HG03575 (cell line): ENCODE results near the gene ERICH6.

ENCODE experiments used
- ATAC-seq: cut with Tn5 transposase; IDR thresholded peaks from one replicate; pipeline ENCODE4 v1.9.1; 2021; ENCODE audit not compliant: unreplicated experiment, insufficient number of reproducible peaks, low FRiP score; ENCODE audit errors: extremely low read depth

Gene ERICH6

DNA sequence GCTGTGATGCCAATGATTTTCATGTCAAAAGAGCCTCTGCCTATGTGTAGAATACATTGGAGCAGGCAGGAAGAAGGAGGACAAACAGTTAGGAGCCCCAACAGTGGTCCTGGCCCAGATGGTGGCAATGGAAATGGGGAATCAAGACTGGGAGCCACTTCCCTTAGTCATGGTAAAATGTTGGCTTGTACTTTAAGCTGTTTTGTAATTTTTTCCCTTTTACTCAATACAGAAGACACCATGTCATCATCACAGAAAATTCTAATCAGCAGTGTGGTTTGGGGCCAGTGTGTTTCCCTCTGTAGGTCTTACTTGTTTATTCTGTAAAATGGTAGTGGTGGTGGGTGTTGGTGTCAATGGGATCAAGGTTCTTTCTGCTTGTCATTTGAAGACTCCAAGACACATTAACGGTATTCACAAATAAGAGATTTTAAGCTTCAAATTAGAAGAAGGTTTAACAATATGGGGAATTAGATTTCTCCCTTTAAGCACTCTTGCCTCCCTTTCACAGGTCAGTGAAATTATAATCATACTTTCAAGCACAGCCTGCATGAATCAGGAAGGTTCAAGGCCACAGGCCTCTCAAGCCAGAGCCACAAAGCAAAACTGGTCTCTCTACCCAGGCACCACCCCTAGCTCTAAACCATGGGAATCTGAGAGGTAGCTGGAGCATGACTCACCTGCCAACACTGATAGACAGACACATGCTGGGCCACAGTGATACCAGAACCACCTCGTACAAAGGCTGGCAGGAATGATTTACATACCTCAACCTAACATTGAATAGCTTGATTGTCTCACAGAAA is 34.4 kb upstream of the ERICH6 start:
- no peak for ATAC-seq

DNA sequence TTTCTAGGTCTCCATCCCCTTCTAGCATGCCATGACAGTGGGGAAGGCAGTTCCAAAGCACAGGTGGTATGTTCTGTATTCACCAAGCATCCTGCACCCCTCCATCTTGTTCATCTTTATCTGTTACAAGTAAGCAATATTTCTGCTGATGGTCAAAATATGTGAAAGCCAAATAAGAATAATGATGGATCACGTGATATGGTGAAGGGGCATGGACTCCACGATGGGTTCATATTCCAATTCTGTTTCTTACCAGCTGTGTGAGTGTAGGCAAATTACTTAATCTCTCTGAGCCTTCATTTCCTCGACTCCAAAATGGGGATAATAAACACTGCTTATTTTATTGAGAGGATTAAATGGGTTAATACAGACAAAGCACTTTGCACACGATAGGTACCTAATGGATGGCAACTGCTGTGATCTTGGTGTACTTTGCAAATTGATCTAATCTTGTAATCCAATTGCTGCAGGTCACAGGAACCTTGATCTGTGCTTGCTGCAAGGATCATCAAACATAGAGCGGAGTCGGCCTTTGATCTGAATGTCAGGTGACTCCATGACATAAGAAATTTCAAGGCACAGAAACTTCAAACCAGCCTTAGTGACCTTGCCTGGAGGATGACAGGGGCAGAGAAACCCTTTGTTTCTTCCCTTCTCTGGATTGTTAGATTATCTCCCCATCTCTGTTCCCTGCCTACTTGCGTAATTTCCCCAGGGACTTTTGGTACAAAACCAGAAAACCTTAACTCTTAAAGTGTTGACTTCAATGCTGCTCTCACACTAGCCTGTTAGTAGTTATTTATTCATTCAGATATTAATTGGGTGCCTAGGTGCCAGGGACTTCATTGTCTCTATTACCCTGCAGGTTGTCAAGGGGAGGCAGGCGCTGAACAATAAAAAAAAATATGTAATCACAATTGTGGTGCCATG is 33.4 kb upstream of the ERICH6 start:
- ATAC-seq, result no peak

DNA sequence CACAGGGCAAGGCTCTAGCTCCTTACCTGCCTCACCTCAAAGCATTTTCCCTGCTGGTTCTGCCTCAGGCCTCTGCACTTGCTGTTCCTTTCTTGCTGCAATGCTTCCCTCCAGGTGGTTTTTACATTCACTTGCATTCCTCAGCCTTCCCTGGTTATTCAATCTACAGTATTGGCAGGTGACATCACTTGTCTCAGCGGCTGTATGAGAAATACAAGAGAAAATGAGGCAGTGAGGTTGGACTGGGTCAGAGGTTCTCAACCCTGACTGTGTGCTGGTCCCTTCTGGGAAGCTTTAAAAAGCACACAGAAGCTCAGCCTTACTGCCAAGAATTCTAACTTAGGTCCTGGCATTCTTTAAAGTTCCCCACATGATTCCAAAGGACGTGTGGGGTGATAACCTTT is 32.6 kb upstream of the ERICH6 start:
- no peak for ATAC-seq

DNA sequence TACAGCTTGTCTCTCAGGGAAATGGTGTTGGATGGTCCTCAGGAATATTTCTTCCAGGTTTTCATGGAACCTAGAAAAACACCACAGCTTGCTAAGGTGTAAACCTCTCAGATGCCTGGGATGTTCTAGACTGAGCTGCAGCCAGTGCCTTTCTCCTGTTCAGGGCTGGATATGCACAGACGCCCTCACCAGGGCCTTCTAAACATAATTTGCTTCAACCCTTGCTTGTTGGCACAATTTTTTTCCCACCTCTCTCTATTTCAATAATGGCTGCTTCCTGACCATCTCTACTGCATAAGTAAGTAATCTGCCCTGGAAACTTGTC is 31.0 kb upstream of the ERICH6 start:
- no peak for ATAC-seq

DNA sequence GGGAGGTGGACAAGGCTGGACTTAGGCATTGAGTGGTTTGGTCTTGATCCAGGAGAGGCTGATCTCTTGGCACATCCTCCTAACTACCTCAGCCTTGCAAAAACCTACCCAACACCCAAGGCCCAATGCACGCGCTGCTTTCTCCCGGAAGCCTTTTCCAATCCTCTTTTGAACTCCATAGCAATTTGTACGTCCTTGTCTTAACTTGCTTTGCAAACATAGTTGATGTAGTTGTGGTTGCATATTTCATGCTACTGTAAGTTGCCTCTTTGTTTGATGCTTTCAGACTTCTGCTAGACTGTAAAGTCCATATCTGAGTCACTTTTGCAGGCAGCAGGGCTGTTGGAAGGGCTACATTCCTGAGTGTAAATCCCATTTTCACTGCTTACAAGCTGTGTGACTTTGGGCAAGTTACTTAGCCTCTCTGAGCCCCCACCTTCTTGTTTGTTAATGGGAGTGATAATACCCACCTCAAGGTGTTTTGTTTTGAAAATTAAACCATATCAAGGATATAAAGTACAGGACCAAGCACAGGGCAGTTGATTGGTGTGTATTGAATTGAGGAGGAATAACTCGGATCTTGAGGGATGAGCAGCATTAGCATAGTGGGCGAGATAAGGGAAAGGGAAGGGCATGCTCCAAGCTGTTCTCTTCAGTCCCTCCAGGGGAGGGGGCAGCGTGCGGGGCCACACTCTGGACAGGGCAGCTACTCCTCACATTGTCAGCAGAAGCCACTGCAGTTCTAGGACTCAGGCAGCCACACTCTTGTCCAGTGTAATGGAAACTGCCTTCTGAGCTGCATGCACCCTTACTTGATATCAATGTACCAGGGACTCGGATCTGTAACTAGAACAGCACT is 30.4 kb upstream of the ERICH6 start:
- ATAC-seq, result no peak

DNA sequence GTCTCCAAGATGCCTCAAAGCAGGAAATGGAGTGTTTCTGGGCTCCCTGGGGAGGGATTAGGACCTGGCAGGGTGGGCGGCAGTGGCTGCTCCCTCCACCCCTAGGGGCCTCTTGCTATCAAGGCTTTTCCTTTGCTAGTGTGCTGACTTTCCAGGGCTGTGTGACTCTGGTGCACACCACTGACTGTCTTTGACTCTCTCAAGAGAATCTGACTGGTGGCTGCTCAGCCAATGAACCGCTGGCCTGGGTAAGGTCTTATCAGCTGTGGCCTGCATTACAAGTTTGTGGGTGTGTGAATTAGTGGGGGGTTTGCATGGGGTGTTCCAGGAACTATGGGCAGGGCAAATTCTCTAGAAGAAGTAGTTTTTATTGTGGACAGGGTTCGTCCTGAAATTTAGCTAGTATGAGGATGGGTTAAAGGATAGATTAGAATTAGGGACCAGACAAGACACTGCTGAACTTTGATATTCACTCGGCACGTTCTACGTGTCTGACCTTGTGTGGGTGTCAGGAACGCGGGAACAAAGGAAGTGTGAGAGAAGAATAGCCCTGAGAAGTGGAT is 29.7 kb upstream of the ERICH6 start:
- ATAC-seq, result no peak

DNA sequence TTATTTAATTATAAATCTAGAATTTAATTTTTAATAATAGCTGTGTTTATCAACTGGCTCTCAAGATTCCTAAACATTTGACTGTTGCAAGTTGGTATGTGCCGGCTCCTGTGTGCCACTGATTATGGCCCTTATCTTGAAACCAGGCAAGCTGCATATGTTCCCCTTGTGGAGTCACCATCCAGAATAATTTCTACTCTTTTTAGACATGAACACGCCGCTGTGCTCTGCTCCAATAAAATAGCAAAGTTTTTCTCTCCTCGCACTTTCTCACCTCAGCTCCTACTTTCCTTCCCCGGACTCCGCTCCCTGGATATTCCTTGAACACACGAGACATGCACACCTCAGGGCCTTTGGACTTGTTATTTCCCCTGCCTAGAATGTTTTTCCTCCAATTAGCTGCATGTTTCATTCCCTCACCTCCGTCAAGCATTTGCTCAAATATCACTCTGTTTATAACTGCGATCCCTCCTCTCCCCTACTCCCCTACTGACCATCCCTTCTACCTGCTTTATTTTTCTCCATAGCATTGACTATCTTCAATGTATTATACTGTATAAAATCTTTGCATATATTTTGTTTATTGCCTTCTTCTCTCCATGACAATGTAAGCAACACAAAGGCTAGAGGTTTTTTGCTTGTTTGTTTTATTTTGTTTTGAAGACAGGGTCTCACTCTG is 26.1 kb upstream of the ERICH6 start:
- ATAC-seq, result no peak

DNA sequence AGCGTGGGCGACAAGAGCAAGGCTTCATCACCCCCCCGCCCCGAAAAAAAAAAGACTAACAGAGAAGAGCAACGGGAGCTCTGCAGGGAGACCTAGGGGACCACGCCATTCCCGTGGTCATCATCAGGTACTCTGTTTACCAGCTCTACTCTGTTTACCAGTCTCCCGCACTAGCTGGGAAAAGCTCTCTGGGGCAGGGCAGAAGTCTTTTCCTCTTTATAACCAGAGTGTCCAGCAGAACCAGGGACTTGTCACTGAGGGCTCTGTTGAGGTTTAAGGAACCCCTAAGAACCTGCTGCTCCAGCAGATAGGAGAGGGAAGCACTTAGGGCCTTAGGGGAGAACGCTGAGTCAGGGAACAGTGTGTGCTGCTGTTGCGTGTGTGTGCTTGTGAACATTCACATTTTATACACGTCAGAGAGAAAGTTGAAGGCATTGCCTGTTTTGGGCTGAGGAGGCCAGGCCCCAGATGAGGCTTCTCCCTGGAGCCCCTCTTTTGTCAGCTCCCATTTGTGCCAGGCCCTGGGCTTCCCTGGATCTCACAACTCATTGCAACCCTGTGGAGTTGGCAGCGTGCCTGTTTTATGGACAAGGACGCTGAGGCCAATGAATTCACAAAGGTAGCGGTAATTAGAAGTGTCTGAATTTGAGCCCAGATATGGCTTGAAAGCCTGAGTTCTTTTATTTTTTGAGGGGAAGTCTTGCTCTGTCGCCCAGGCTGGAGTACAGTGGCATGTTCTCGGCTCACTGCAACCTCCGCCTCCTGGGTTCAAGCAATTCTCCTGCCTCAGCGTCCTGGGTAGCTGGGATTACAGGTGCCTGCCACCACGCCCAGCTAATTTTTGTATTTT is 24.2 kb upstream of the ERICH6 start:
- ATAC-seq, result no peak

DNA sequence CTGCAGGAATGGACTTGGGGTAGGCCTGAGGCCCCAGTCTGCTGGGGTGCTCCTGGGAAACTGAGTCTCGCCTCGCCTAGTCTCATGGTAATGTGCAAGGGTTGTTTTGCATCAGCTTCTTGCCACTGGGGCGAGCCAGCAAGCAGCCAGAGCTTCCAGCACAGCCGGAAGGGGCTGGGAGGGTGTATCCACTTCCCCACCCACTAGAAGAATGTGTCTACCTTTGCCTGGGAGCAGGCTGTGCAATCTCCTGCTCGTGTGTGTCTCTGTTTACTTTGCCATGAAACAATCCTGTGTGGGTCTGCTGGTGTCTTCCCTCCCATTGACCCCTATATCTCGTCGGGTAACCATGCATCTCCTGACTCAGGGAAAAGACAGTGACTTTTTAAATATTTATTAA is 21.8 kb upstream of the ERICH6 start:
- ATAC-seq, result no peak

DNA sequence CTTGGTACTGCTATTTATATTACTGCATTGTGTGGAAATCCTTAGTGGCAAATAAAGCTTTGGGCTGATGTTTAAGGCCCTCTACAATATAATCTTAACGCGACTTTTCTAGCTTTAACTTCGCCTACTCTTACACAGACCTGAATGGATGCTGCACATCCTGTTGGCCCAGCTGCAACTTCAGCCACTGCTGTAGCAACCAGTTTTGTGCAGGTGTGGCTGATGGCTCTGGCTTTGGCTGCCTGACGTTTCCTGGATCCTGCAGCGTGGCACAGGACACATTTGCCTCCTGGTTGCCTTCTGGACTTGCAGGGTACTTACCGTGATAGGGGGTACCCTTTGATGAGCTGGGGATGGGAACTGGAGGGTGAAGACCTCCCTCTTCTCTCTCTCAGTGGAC is 20.2 kb upstream of the ERICH6 start:
- no peak for ATAC-seq

DNA sequence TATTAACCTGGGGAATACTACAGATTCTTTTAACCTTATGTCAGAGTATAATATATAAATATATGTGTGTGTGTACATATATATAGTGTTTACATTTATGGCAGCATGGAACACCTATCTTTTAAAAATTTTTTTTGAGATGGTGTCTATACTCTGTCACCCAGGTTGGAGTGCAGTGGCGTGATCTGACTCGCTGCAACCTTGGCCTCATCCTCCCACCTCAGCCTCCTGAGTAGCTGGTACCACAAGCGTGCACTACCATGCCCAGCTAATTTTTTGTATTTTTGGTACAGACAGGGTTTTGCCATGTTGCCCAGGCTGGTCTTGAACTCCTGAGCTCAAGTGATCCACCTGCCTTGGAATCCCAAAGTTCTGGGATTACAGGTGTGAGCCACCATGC is 18.5 kb upstream of the ERICH6 start:
- no peak for ATAC-seq

DNA sequence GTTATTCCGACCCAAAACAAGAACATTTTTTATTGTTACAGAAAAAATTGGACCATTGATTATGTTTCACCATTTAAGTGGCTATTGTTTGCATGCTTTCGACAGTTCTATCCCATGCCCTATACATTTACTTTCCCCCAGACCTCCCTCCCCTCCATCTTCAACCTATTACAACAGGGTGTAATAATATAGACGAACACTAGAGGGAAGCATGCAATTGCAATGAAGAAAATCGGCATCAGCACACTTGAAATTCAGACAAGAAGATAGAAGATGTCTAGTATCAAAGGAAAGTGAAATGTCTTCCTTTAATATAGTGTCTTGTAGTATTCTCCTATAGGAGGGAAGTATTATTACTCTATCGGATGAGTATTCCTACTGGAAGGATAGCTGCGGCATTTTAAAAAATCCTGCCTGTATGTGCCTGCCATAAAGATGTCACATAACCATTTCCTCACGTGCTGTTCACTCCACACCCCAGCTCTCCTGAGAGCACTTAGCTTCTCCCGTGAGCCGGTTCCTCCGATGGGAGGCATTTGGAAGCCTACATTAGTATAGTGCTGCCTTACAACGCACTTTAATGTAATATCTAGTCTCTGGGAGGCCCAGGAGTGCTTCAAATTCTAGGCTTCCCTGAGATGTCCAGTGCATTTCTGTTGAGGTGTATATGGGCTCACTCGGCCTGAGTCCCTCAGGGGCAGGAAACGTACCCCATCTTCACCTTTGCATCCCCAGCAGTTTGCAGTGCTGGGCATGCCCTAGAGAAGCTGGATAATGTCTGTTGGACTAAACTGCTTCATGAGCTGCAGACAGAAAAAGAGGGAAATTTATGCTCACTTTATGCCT is 17.8 kb upstream of the ERICH6 start:
- ATAC-seq, result no peak

DNA sequence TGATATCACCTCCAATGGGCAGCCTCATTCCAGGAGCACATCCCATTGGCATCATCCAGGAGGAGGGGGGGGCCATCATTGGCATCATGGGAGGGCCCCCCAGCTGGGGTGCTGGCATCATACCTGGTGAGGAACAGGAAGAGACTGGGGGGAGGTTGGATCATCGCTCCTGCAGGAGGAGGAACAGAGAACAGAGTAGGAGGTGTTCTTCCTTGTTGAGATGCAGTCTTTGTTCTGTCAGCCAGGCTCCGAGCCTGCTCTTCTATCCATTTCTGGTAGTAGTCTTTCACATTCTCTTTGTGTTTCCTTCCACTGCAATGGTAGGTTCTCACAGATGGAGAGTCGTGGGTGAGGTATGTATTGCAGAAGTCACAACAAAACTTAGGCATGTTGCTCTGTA is 16.7 kb upstream of the ERICH6 start:
- ATAC-seq, result no peak

DNA sequence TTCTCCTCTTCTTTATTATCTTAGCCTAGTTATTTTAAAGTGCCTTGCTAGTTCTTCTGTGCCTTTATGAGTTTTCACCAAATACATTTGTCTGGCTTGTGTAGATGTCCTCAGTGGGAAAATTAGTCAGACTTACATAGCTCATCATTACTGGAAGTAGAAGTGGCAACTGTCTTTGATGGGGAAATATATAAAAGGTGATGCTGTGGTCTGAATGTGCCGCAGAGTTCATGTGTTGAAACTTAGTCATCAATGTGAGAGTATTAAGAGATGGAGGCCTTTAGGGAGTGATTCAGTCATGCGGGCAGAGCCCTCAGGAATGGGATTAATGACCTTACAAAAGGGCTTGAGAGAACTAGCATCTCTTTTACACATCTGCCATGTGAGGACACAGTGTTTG is 6.4 kb upstream of the ERICH6 start:
- no peak for ATAC-seq

DNA sequence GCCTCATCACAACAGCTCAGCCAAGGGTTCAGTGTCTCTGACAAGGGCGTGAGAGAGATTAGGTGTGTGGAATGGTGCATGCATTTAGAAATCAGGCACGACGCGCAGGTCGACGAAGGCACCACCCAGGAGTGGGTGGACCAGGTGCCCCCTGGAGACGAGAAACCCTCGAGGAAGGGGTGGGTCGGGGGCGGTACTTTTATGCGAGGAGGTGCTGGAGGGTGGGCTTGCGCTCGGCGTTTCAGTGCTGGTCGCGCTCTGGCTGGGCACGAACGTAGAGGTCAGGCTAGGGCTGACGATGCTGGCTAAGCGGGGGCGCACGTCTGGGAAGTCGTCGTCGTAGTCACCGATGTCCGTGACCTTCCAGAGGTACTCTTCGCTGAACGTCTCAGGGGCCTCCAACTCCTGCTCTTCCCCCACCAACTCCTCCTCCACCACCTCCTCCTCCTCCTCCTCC is 393 bp downstream of the ERICH6 start:
- ATAC-seq, result no peak

DNA sequence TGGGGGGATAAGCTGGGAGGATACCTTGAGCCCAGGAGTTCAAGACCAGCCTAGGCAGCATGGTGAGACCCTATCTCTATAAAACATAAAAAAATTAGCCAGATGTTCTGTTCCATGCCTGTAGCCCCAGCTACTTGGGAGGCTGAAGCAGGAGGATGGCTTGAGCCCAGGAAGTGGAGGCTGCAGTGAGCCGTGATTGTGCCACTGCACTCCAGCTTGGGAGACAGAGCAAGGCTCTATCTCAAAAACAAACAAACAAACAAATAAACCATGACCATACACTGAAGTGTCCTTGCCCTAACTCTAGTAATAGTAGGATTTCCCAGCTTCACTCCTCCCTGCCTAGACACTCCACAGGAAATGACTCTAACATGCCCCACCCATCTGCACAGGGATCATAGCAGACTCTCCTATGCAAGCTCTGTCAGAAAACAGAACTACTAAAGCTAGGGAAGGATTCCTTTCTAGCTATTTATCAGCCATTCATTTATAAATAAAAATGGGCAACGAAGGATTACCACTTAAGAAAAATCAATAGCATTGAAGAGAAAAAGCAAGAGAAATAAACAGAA is 4.6 kb downstream of the ERICH6 start:
- no peak for ATAC-seq

DNA sequence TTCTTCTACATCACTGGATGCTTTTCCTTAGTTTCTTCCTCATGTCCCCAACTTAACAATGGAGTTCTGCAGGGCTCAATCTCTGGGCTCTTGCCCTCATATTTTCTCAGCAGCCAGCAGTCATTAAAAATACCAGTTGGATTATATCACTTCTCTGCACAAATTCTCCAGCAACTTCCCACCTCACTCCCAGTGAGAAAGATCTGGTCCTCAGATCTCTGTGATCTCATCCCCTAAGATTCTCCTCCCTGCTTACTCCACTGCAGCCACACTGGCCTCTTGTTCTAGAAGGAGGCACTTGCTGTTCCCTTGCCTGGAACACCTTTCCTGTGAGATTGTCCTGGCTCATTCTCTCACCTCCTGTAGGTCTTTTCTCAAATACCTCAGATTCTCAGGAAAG is 6.1 kb downstream of the ERICH6 start:
- no peak for ATAC-seq
